Measurements from ENCODE around the gene RASL10B. TPM values are rescaled to one million over a fixed set of nuclear protein-coding genes. Genes with fewer than 3 reads are reported as not detected.

RASL10B gene
- total RNA-seq, 1 experiment from 2014 or later, result 17.4 TPM

DNA sequence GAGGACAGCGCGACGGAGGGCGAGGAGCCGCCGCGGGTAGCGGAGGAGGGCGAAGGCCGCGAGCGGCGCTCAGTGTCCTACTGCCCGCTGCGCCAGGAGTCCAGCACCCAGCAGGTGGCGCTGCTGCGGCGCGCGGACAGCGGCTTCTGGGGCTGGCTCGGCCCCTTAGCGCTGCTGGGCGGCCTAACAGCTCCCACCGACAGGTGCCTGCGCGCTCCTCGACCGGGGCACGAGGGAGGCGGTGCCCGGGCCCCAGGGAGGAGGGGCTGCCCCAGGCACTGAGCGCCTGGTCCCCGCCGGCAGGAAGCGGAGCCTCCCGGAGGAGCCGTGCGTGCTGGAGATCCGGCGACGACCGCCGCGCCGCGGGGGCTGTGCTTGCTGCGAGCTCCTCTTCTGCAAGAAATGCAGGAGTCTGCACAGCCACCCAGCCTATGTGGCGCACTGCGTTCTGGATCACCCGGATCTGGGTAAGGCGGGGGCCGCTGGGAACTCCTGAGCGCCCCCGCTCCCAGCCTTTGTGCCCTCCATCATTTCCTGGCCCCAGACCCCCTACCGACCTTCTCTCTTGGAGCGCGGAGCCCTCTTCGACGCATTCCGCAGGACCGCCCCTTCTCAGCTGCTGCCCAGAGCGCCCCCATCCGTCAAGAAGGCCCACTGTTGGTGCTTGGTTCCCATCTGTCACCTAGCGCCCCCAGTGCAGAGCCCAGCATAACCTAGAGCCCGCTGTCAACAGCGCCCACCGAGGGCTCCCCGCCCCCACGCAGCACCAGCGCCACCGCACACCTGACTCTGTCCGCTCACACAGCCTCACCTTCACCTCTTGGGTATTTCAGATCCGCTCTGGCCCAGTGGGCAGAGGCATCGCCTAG is 32.9 kb downstream of the RASL10B start (continued):
- TF ChIP-seq, protein P1, sequence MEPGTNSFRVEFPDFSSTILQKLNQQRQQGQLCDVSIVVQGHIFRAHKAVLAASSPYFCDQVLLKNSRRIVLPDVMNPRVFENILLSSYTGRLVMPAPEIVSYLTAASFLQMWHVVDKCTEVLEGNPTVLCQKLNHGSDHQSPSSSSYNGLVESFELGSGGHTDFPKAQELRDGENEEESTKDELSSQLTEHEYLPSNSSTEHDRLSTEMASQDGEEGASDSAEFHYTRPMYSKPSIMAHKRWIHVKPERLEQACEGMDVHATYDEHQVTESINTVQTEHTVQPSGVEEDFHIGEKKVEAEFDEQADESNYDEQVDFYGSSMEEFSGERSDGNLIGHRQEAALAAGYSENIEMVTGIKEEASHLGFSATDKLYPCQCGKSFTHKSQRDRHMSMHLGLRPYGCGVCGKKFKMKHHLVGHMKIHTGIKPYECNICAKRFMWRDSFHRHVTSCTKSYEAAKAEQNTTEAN (CRISPR knock-in tag; IDR thresholded peaks at IDR 0.05), result no peak; the same call in 1 of the 2 replicates

DNA sequence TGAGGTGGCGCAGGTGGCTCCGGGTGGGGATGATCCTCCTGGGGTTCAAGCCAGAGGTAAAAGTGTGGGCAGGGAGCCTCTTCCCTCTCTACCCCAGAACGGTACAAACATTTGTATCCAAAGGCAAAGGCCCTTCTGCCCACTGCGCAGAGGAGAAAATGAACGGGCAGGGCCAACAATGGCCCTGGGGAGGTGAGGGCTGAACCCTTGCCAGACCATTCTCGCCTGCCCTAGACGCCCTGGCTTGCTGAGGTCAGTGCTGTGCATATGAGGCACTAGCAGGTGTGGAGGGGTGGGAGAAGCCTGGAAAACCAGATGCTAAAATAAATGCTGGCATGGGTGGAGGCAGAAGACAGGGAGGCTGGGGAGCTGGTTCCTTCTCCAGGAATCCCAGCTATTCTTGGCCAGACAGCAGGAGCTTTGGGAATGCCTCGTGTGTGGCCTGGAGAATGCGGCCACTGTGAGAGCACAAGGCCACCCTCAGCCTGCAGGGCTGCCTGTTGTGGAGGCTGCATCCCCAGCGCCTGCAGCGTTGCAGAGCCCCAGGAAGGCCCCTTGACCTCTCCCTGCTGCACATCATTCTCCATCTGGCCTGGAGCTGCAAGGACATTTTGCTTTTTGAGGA is 33.8 kb downstream of the RASL10B start:
- TF ChIP-seq ZSCAN18 (CRISPR knock-in tag; IDR thresholded peaks at IDR 0.05) (no peak), SMAD4 (CRISPR knock-in tag; IDR thresholded peaks at IDR 0.05) (no peak), ZNF396 (CRISPR knock-in tag; IDR thresholded peaks at IDR 0.05; ENCODE audit: borderline replicate concordance) (no peak), GRHL2 (CRISPR knock-in tag; IDR thresholded peaks at IDR 0.05; ENCODE audit: insufficient replicate concordance, severe bottlenecking) (no peak), PREB (CRISPR knock-in tag; IDR thresholded peaks at IDR 0.05; ENCODE audit: borderline replicate concordance) (no peak), ZNF671 (CRISPR knock-in tag; IDR thresholded peaks at IDR 0.05) (no peak), PRRX2 (CRISPR knock-in tag; IDR thresholded peaks at IDR 0.05) (no peak), FOXP1 (CRISPR knock-in tag; IDR thresholded peaks at IDR 0.05; ENCODE audit: borderline replicate concordance) (no peak), EMX1 (CRISPR knock-in tag; IDR thresholded peaks at IDR 0.05) (no peak), HMGXB4 (CRISPR knock-in tag; IDR thresholded peaks at IDR 0.05) (no peak), ZNF263 (CRISPR knock-in tag; IDR thresholded peaks at IDR 0.05; ENCODE audit: low read depth) (no peak), TP53 (CRISPR knock-in tag; IDR thresholded peaks at IDR 0.05) (no peak), NFE2L1 (CRISPR knock-in tag; IDR thresholded peaks at IDR 0.05) (no peak), CDX4 (CRISPR knock-in tag; IDR thresholded peaks at IDR 0.05; ENCODE audit: borderline replicate concordance) (no peak)
- TF ChIP-seq, protein P2, sequence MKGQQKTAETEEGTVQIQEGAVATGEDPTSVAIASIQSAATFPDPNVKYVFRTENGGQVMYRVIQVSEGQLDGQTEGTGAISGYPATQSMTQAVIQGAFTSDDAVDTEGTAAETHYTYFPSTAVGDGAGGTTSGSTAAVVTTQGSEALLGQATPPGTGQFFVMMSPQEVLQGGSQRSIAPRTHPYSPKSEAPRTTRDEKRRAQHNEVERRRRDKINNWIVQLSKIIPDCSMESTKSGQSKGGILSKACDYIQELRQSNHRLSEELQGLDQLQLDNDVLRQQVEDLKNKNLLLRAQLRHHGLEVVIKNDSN (CRISPR knock-in tag; IDR thresholded peaks at IDR 0.05), result no peak
- TF ChIP-seq, protein P3, sequence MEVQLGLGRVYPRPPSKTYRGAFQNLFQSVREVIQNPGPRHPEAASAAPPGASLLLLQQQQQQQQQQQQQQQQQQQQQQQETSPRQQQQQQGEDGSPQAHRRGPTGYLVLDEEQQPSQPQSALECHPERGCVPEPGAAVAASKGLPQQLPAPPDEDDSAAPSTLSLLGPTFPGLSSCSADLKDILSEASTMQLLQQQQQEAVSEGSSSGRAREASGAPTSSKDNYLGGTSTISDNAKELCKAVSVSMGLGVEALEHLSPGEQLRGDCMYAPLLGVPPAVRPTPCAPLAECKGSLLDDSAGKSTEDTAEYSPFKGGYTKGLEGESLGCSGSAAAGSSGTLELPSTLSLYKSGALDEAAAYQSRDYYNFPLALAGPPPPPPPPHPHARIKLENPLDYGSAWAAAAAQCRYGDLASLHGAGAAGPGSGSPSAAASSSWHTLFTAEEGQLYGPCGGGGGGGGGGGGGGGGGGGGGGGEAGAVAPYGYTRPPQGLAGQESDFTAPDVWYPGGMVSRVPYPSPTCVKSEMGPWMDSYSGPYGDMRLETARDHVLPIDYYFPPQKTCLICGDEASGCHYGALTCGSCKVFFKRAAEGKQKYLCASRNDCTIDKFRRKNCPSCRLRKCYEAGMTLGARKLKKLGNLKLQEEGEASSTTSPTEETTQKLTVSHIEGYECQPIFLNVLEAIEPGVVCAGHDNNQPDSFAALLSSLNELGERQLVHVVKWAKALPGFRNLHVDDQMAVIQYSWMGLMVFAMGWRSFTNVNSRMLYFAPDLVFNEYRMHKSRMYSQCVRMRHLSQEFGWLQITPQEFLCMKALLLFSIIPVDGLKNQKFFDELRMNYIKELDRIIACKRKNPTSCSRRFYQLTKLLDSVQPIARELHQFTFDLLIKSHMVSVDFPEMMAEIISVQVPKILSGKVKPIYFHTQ (CRISPR knock-in tag; IDR thresholded peaks at IDR 0.05), result no peak
- TF ChIP-seq, protein P4, sequence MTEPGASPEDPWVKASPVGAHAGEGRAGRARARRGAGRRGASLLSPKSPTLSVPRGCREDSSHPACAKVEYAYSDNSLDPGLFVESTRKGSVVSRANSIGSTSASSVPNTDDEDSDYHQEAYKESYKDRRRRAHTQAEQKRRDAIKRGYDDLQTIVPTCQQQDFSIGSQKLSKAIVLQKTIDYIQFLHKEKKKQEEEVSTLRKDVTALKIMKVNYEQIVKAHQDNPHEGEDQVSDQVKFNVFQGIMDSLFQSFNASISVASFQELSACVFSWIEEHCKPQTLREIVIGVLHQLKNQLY (CRISPR knock-in tag; IDR thresholded peaks at IDR 0.05), result no peak
- TF ChIP-seq, protein P5, sequence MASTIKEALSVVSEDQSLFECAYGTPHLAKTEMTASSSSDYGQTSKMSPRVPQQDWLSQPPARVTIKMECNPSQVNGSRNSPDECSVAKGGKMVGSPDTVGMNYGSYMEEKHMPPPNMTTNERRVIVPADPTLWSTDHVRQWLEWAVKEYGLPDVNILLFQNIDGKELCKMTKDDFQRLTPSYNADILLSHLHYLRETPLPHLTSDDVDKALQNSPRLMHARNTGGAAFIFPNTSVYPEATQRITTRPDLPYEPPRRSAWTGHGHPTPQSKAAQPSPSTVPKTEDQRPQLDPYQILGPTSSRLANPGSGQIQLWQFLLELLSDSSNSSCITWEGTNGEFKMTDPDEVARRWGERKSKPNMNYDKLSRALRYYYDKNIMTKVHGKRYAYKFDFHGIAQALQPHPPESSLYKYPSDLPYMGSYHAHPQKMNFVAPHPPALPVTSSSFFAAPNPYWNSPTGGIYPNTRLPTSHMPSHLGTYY (CRISPR knock-in tag; IDR thresholded peaks at IDR 0.05), result no peak
- Mint-ChIP-seq H3K36me3 (no peaks in the 10 kb centered on the region), H3K4me1 (peaks cover 17% of the 10 kb centered on the region), H3K9me3 (no peaks in the 10 kb centered on the region), H3K27ac (no peak overlapping the region), H3K4me3 (peak overlapping the region; percentile 80), H3K27me3 (ENCODE audit: low read depth) (peaks cover 7% of the 10 kb centered on the region)
- POLR2A ChIA-PET, result interaction anchor here (1.2 kb wide), 1 partner anchor 11 kb away, joined by 7 read pairs; no protein-coding TSS in a partner anchor
- DNase-seq (ENCODE audit: low spot score), result no peak
- CTCF ChIA-PET, result interaction anchor here (1.0 to 5.8 kb wide), 22 partner anchors 9 to 307 kb away, joined by 3 to 161 read pairs (median 12); partner anchors contain the start of genes GAS2L2, MMP28, RASL10B and TAF15
- no peak for ATAC-seq
